Neural cell (in vitro differentiated cells): ENCODE measurements around the gene ANAPC5. TPM values are rescaled to one million over a fixed set of nuclear protein-coding genes. Genes with fewer than 3 reads are reported as not detected.

Experiments used
- H2AFZ ChIP-seq: fragments of 200-600, 300-800 bp; sonication (generic), shearing (Covaris generic); 2 replicates; pipeline ENCODE4 v1.6.0; 2014; ENCODE audit warnings: low read depth, mild to moderate bottlenecking, antibody characterized with exemption, low read length, moderate library complexity
- H3F3A ChIP-seq: fragments of 200-600 bp; shearing (Covaris generic); 2 replicates; pipeline ENCODE4 v1.6.1; 2016; ENCODE audit warnings: mild to moderate bottlenecking, moderate library complexity, mixed read lengths, antibody characterized with exemption, low read length; ENCODE audit not compliant: insufficient read depth, poor library complexity, severe bottlenecking
- H3K27ac ChIP-seq: fragments of 200-600, 300-800 bp; sonication (generic), shearing (Covaris generic); 2 replicates; pipeline ENCODE4 v1.5.1; 2014; ENCODE audit warnings: mild to moderate bottlenecking, low read length, moderate library complexity
- H3K27me3 ChIP-seq: fragments of 300-800, 200-600 bp; sonication (generic), shearing (Covaris generic); 2 replicates; pipeline ENCODE4 v1.6.0; 2014; ENCODE audit warnings: mild to moderate bottlenecking, low read depth, low read length, moderate library complexity; ENCODE audit not compliant: insufficient read depth
- H3K36me3 ChIP-seq: fragments of 300-800, 200-600 bp; sonication (generic), shearing (Covaris generic); 2 replicates; pipeline ENCODE4 v1.5.1; 2014; ENCODE audit warnings: mild to moderate bottlenecking, antibody characterized with exemption, low read length, moderate library complexity; ENCODE audit not compliant: insufficient read depth
- H3K4me2 ChIP-seq: fragments of 300-800, 200-600 bp; sonication (generic), shearing (Covaris generic); 2 replicates; pipeline ENCODE4 v1.6.0; 2014; ENCODE audit warnings: mild to moderate bottlenecking, low read length
- H3K4me3 ChIP-seq: fragments of 300-800, 200-600 bp; sonication (generic), shearing (Covaris generic); 2 replicates; pipeline ENCODE4 v1.5.1; 2014; ENCODE audit warnings: mild to moderate bottlenecking, low read length, moderate library complexity
- H3K79me2 ChIP-seq: fragments of 200-600 bp; shearing (Covaris generic); replicated peaks from 2 replicates; pipeline ENCODE4 v1.6.0; 2014; ENCODE audit warnings: mild to moderate bottlenecking, low read length, moderate library complexity; ENCODE audit not compliant: insufficient read depth
- H3K9ac ChIP-seq: fragments of 300-800, 200-600 bp; sonication (generic), shearing (Covaris generic); 2 replicates; pipeline ENCODE4 v1.6.1; 2016; ENCODE audit warnings: mild to moderate bottlenecking, low read length, mixed read lengths
- H3K9me2 ChIP-seq: fragments of 200-600 bp; shearing (Covaris generic); 2 replicates; pipeline ENCODE4 v1.6.1; 2016; ENCODE audit warnings: mild to moderate bottlenecking, low read length, mixed read lengths; ENCODE audit not compliant: insufficient read depth
- H3K9me3 ChIP-seq: fragments of 200-600, 300-800 bp; sonication (generic), shearing (Covaris generic); 2 replicates; pipeline ENCODE4 v1.6.1; 2016; ENCODE audit warnings: mild to moderate bottlenecking, mixed run types, low read length, moderate library complexity, mixed read lengths
- H4K20me1 ChIP-seq: fragments of 200-600 bp; shearing (Covaris generic); 2 replicates; pipeline ENCODE4 v1.6.1; 2016; ENCODE audit warnings: mild to moderate bottlenecking, mixed run types; ENCODE audit not compliant: insufficient read depth
- EP300 ChIP-seq: fragments of 450-650 bp; conservative IDR thresholded peaks from 2 replicates; pipeline ENCODE4 v1.6.1; 2014; ENCODE audit warnings: antibody characterized with exemption, mild to moderate bottlenecking, moderate library complexity; ENCODE audit not compliant: poor library complexity, severe bottlenecking
- EZH2 ChIP-seq: fragments of 200-600, 300-800 bp; shearing (Covaris generic), sonication (generic); IDR thresholded peaks from 2 replicates; pipeline ENCODE4 v1.6.1; 2014; ENCODE audit warnings: antibody characterized with exemption, low read length, borderline replicate concordance, mild to moderate bottlenecking; ENCODE audit not compliant: insufficient read depth, poor library complexity, severe bottlenecking
- MXI1 ChIP-seq: fragments of 450-650 bp; conservative IDR thresholded peaks from 2 replicates; pipeline ENCODE4 v1.6.1; 2014; ENCODE audit warnings: antibody characterized with exemption, mild to moderate bottlenecking; ENCODE audit not compliant: poor library complexity, severe bottlenecking
- POLR2AphosphoS5 ChIP-seq: IDR thresholded peaks from 2 replicates; pipeline ENCODE4 v1.6.1; 2012
- RAD21 ChIP-seq: fragments of 450-650 bp; conservative IDR thresholded peaks from 2 replicates; pipeline ENCODE4 v1.6.1; 2014; ENCODE audit warnings: antibody characterized with exemption, mild to moderate bottlenecking, moderate library complexity
- REST ChIP-seq: IDR thresholded peaks from 2 replicates; pipeline ENCODE4 v1.6.1; 2012; ENCODE audit warnings: borderline replicate concordance
- SMC3 ChIP-seq: fragments of 450-650 bp; conservative IDR thresholded peaks from 2 replicates; pipeline ENCODE4 v1.6.1; 2014; ENCODE audit warnings: antibody characterized with exemption, mild to moderate bottlenecking, moderate library complexity; ENCODE audit not compliant: poor library complexity
- TAF1 ChIP-seq: IDR thresholded peaks from 2 replicates; pipeline ENCODE4 v1.6.1; 2012; ENCODE audit warnings: low read depth
- polyA plus RNA-seq: library from polyadenylated mRNA; depleted of rRNA; stranded (reverse); fragments of >200 nt; gene quantifications from 2 replicates; pipeline ENCODE4 v1.2.3, GENCODE V29; 2014
- TF ChIP-seq, protein P1 (sequence below): fragments of 450-650 bp; IDR thresholded peaks from 2 replicates; pipeline ENCODE4 v1.5.1; 2014; ENCODE audit warnings: antibody characterized with exemption, mild to moderate bottlenecking, moderate library complexity; ENCODE audit not compliant: poor library complexity, severe bottlenecking

Gene ANAPC5
- polyA plus RNA-seq, 1 donor from 2014 or later, result 272 TPM

DNA sequence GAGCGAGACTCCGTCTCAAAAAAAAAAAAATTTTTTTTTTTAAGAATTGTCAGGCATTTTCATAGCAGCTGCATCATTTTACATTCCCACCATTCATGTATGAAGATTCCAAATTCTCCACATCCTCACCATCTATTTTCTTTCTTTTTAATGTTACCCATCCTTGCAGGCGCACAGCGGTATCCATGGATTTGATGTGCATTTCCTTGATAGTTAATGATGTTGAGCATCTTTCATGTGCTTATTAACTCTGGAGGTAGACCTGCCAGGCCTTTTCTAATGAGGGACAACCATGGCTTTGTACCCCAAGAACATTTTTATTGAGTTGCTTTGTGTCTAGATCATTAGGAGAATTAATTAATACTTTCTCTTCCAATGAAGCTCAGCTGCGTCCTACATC lies 46.1 kb upstream of the ANAPC5 start:
- H3K27ac ChIP-seq, result peak overlapping the region; percentile 10
- H3K4me3 ChIP-seq, result peak overlapping the region; percentile 87
- H3K79me2 ChIP-seq, result peaks cover 31% of the 10 kb centered on the region

DNA sequence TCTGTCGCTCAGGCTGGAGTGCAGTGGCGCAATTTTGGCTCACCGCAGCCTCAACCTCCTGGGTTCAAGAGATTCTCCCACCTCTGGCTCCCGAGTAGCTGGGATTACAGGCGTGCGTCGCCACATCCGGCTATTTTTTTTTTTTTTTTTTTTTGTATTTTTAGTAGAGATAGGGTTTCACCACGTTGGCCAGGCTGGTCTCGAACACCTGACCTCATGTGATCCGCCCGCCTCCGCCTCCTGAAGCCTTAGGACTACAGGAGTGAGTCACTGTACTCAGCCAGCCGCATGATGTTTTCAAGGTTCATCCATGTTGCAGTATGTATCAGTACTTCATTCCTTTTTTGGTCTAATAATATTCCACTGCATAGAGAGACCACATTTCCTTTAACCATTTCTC lies 45.3 kb upstream of the ANAPC5 start:
- Histone ChIP-seq H4K20me1 (no peaks in the 10 kb centered on the region), H2AFZ (no peak overlapping the region), H3F3A (no peaks in the 10 kb centered on the region), H3K9me2 (no peaks in the 10 kb centered on the region), H3K4me2 (no peak overlapping the region), H3K79me2 (peaks cover 27% of the 10 kb centered on the region), H3K9me3 (no peaks in the 10 kb centered on the region), H3K36me3 (no peaks in the 10 kb centered on the region), H3K9ac (no peak overlapping the region), H3K27ac (no peak overlapping the region), H3K4me3 (no peak overlapping the region), H3K27me3 (no peaks in the 10 kb centered on the region)
- TF ChIP-seq POLR2AphosphoS5, result no peak
- no peak for TF ChIP-seq MXI1
- no peak for TF ChIP-seq EP300
- TF ChIP-seq REST, result no peak
- no peak for TF ChIP-seq EZH2
- no peak for TF ChIP-seq RAD21
- TF ChIP-seq, protein P1, sequence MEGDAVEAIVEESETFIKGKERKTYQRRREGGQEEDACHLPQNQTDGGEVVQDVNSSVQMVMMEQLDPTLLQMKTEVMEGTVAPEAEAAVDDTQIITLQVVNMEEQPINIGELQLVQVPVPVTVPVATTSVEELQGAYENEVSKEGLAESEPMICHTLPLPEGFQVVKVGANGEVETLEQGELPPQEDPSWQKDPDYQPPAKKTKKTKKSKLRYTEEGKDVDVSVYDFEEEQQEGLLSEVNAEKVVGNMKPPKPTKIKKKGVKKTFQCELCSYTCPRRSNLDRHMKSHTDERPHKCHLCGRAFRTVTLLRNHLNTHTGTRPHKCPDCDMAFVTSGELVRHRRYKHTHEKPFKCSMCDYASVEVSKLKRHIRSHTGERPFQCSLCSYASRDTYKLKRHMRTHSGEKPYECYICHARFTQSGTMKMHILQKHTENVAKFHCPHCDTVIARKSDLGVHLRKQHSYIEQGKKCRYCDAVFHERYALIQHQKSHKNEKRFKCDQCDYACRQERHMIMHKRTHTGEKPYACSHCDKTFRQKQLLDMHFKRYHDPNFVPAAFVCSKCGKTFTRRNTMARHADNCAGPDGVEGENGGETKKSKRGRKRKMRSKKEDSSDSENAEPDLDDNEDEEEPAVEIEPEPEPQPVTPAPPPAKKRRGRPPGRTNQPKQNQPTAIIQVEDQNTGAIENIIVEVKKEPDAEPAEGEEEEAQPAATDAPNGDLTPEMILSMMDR, result no peak
- TF ChIP-seq SMC3, result no peak

More for the DNA sequence above, 46.1 kb upstream of the ANAPC5 start:
- no peaks in the 10 kb centered on the region for H3K9me2 ChIP-seq
- no peaks in the 10 kb centered on the region for H3K36me3 ChIP-seq
- H3K9ac ChIP-seq, result peak overlapping the region; percentile 94
- peak overlapping the region; percentile 92 for H3K4me2 ChIP-seq
- H3K9me3 ChIP-seq, result no peaks in the 10 kb centered on the region
- no peaks in the 10 kb centered on the region for H3K27me3 ChIP-seq
- no peaks in the 10 kb centered on the region for H3F3A ChIP-seq
- no peak overlapping the region for H2AFZ ChIP-seq
- H4K20me1 ChIP-seq, result no peaks in the 10 kb centered on the region
- TF ChIP-seq SMC3 (no peak), POLR2AphosphoS5 (no peak), EZH2 (no peak), MXI1 (no peak), RAD21 (no peak), EP300 (no peak), TAF1 (no peak), REST (no peak)
- TF ChIP-seq, protein P1, result no peak
